Adrenal gland (tissue), 12 donors: ENCODE results near the gene CNTN4. TPM values are rescaled to one million over a fixed set of nuclear protein-coding genes. Genes with fewer than 3 reads are reported as not detected.

Experiments
- DNase-seq, 7 donors: peaks; one replicate each; pipeline ENCODE4 v3.0.0-alpha.2; 2019 to 2020
- H3K27ac ChIP-seq, 5 donors: fragments of 200-600 bp; sonication (generic) in 4 of 5; 1 replicate in 3 of 5; 2 replicates in 2 of 5; pipeline versions ENCODE4 v1.5.1 to v1.8.0; 2016 to 2020; ENCODE audit warnings: mild to moderate bottlenecking in 1 of 5
- H3K27me3 ChIP-seq: fragments of 200-600 bp; 2 replicates; pipeline ENCODE4 v1.8.0; 2021
- H3K36me3 ChIP-seq, 2 donors: fragments of 200-600 bp; replicated peaks in 1 of 2; 1 replicate in 1 of 2; 2 replicates in 1 of 2; pipeline versions ENCODE4 v1.5.1 to v1.8.0; 2018 to 2022
- H3K4me1 ChIP-seq, 2 donors: fragments of 200-600 bp; replicated peaks in 1 of 2; 1 replicate in 1 of 2; 2 replicates in 1 of 2; pipeline versions ENCODE4 v1.5.1 to v1.8.0; 2018 to 2021
- H3K4me3 ChIP-seq, 4 donors: fragments of 200-600 bp; sonication (generic) in 3 of 4; one replicate each; pipeline ENCODE4 v1.5.1; 2016 to 2018
- H3K9me3 ChIP-seq, 3 donors: fragments of 200-600 bp; sonication (generic) in 1 of 3; replicated peaks in 1 of 3; 1 replicate in 2 of 3; 2 replicates in 1 of 3; pipeline versions ENCODE4 v1.5.1 to v1.8.0; 2016 to 2021
- CTCF ChIP-seq, 6 experiments: fragments of 450-650 bp in 4 of 6; fragments of 200-600 bp in 2 of 6; sonication (generic) in 1 of 6; IDR thresholded peaks; 1 replicate in 5 of 6; 2 replicates in 1 of 6; pipeline versions ENCODE4 v1.5.1 to v1.8.0; 2016 to 2021; ENCODE audit warnings: antibody characterized with exemption in 6 of 6, mild to moderate bottlenecking in 2 of 6, moderate library complexity in 1 of 6
- POLR2A ChIP-seq, 2 donors: fragments of 450-650 bp; IDR thresholded peaks; one replicate each; pipeline ENCODE4 v1.6.1; 2017; ENCODE audit warnings: antibody characterized with exemption in 2 of 2, mild to moderate bottlenecking in 2 of 2, moderate library complexity in 1 of 2
- WGBS, 4 donors: extraction: QIAGEN DNeasy Blood & Tissue Kit in 2 of 4; methylation state at CpG; one replicate each; pipeline versions ENCODE4 v1.1.5 to v1.1.7; 2013 to 2017; 5-methylcytosine and 5-hydroxymethylcytosine counted together
- intact Hi-C, 2 donors: fragments of 100-400 bp; cut with DNase I; formaldehyde crosslinking; loops; one replicate each; pipeline versions ENCODE4 v1.14.1 to v1.15.0; 2022 to 2023
- polyA plus RNA-seq, 3 donors: library from polyadenylated mRNA; stranded (reverse); fragments of 200-250 nt in 2 of 3; fragments of 350-450 nt in 1 of 3; fragmentation: Illumina TruSeq in 1 of 3; extraction: RNeasy Lipid Tissue Mini Kit (QIAGEN cat#74804) in 1 of 3; gene quantifications; one replicate each; pipeline ENCODE4 v1.2.3, GENCODE V29; 2013 to 2014
- total RNA-seq, 9 donors: library from RNA; depleted of rRNA in 4 of 9; stranded (reverse); fragments of >200 nt in 4 of 9; fragments of 120-200 nt in 1 of 9; fragmentation: NEBNext Ultra II Directional in 1 of 9; extraction: Animal tissue kit (Norgen Biotek cat#: 25700) in 1 of 9; gene quantifications; one replicate each; pipeline versions ENCODE4 v1.1.0 to v1.2.4, GENCODE V29; 2013 to 2023
- donor health status: healthy with polysubstance abuse.
- donor health status: Bipolar disorder and iron deficiency.
- donor health status: DM: yes; HTN: yes; CAD: no.
- donor health status: DM: no; HTN: no; CAD: no.
- donor health status: DM: no; HTN: no; CAD: no.
- donor health status: DM: yes; HTN: yes; CAD: no.

CNTN4 gene
- total and polyA plus RNA-seq, 12 donors = 0.17 to 9.2 (median 1.6) TPM

- no peak overlapping the region for H3K27ac ChIP-seq
- no peak for TF ChIP-seq POLR2A (IDR thresholded peaks at IDR 0.05)
- no peak for TF ChIP-seq CTCF (IDR thresholded peaks at IDR 0.05)
- DNase-seq = no peak
- intact Hi-C loops = no loop called here
- H3K4me1 ChIP-seq = no peaks in the 10 kb centered on the region
- H3K27me3 ChIP-seq = no peaks in the 10 kb centered on the region
- no peak overlapping the region for H3K4me3 ChIP-seq
- no peaks in the 10 kb centered on the region for H3K36me3 ChIP-seq
- WGBS, 4 donors = 61 to 74% (median 68%) methylated on average over 6 of the region's 6 CpGs
- H3K9me3 ChIP-seq = no peaks in the 10 kb centered on the region
Observed at GRCh38 chr3:2452249-2452648, 353.6 kb downstream of the CNTN4 start.

- no peak overlapping the region for H3K27ac ChIP-seq
- TF ChIP-seq CTCF (IDR thresholded peaks at IDR 0.05) (no peak), POLR2A (IDR thresholded peaks at IDR 0.05) (no peak)
- H3K4me3 ChIP-seq = no peak overlapping the region
- H3K9me3 ChIP-seq = no peaks in the 10 kb centered on the region
- no peaks in the 10 kb centered on the region for H3K36me3 ChIP-seq
- WGBS, 4 donors = 46 to 56% (median 51%) methylated on average over 2 of the region's 2 CpGs
- H3K4me1 ChIP-seq = no peaks in the 10 kb centered on the region
- no peak for DNase-seq
- H3K27me3 ChIP-seq = no peaks in the 10 kb centered on the region
- intact Hi-C loops = no loop called here
Observed at GRCh38 chr3:2454865-2455264, 356.2 kb downstream of the CNTN4 start.

- Histone ChIP-seq H3K36me3 (no peaks in the 10 kb centered on the region), H3K9me3 (no peaks in the 10 kb centered on the region), H3K27me3 (no peaks in the 10 kb centered on the region), H3K4me3 (no peak overlapping the region), H3K4me1 (no peaks in the 10 kb centered on the region), H3K27ac (no peak overlapping the region)
- DNase-seq = no peak
- WGBS, 4 donors = 71 to 83% (median 78%) methylated on average over 4 of the region's 4 CpGs
- intact Hi-C loops = no loop called here
- no peak for TF ChIP-seq POLR2A (IDR thresholded peaks at IDR 0.05)
- no peak for TF ChIP-seq CTCF (IDR thresholded peaks at IDR 0.05)
Observed at GRCh38 chr3:2456788-2457187, 358.1 kb downstream of the CNTN4 start.

- Histone ChIP-seq H3K9me3 (no peaks in the 10 kb centered on the region), H3K36me3 (no peaks in the 10 kb centered on the region), H3K4me1 (no peaks in the 10 kb centered on the region), H3K27ac (no peak overlapping the region), H3K4me3 (no peak overlapping the region), H3K27me3 (no peaks in the 10 kb centered on the region)
- 58 to 82% (median 62%) methylated on average over 2 of the region's 2 CpGs for WGBS, 4 donors
- TF ChIP-seq CTCF (IDR thresholded peaks at IDR 0.05) (no peak), POLR2A (IDR thresholded peaks at IDR 0.05) (no peak)
- intact Hi-C loops = no loop called here
- DNase-seq = no peak
Observed at GRCh38 chr3:2458816-2459215, 360.1 kb downstream of the CNTN4 start.
